ENCODE results near the gene RBM18. TPM values are rescaled to one million over a fixed set of nuclear protein-coding genes. Genes with fewer than 3 reads are reported as not detected.
A peak's percentile ranks its signal among the peaks of the same experiment; 100 is the strongest.

The RBM18 gene
- total and polyA plus RNA-seq, 2 experiments from 2014 or later: 9.3 to 25.5 TPM

- H4K20me1 ChIP-seq (replicated peaks; ENCODE audit: insufficient read depth): no peaks in the 10 kb centered on the region
- H3K27ac ChIP-seq (ENCODE audit: low read depth): no peak overlapping the region
- no peaks in the 10 kb centered on the region for H3K36me3 ChIP-seq (ENCODE audit: insufficient read depth)
- H3F3A ChIP-seq (replicated peaks; ENCODE audit: low read depth): no peaks in the 10 kb centered on the region
- peaks cover 22% of the 10 kb centered on the region for H3K4me1 Mint-ChIP-seq
- H3K79me2 ChIP-seq (replicated peaks; ENCODE audit: insufficient read depth): no peaks in the 10 kb centered on the region
- TF ChIP-seq ZNF462 (CRISPR knock-in tag; IDR thresholded peaks at IDR 0.05): no peak
- TF ChIP-seq CTCF (conservative IDR thresholded peaks at IDR 0.05; ENCODE audit: low read depth in 2 of 2): no peak
- no peak for TF ChIP-seq CREB1 (CRISPR knock-in tag; IDR thresholded peaks at IDR 0.05; ENCODE audit: low read depth)
- no peak for TF ChIP-seq REST (IDR thresholded peaks at IDR 0.05; ENCODE audit: unreplicated experiment)
- no peak for TF ChIP-seq STAT1 (IDR thresholded peaks at IDR 0.05; ENCODE audit: unreplicated experiment)
- TF ChIP-seq ZNF331 (CRISPR knock-in tag; IDR thresholded peaks at IDR 0.05; ENCODE audit: low read depth): no peak
- TF ChIP-seq ETS1 (IDR thresholded peaks at IDR 0.05): no peak
- no peak for TF ChIP-seq JUNB (IDR thresholded peaks at IDR 0.05; ENCODE audit: unreplicated experiment)
- no peak for TF ChIP-seq EZH2 (IDR thresholded peaks at IDR 0.05; ENCODE audit: low read depth, unreplicated experiment)
- TF ChIP-seq NANOG (IDR thresholded peaks at IDR 0.05; ENCODE audit: borderline replicate concordance): no peak
- no peak for TF ChIP-seq POLR2AphosphoS5 (IDR thresholded peaks at IDR 0.05; ENCODE audit: low read depth)
- TF ChIP-seq ZNF114 (CRISPR knock-in tag; IDR thresholded peaks at IDR 0.05): no peak
- TF ChIP-seq EZH2phosphoT487 (IDR thresholded peaks at IDR 0.05; ENCODE audit: unreplicated experiment): no peak
- H3K27me3 ChIP-seq (ENCODE audit: insufficient read depth): no peaks in the 10 kb centered on the region
- H3K27ac Mint-ChIP-seq: no peak overlapping the region
- peaks cover 3% of the 10 kb centered on the region for H3K27me3 Mint-ChIP-seq (ENCODE audit: insufficient read depth, low read depth, poor library complexity)
- H2AFZ ChIP-seq: peak overlapping the region; percentile 74; the same call in 1 of the 2 replicates
- DNase-seq (ENCODE audit: low spot score): no peak
- no peaks in the 10 kb centered on the region for H3K9me3 Mint-ChIP-seq
- H3K4me1 ChIP-seq (ENCODE audit: insufficient read depth): peaks cover 4% of the 10 kb centered on the region; the same call in 1 of the 2 replicates
- H3K36me3 Mint-ChIP-seq (ENCODE audit: low read depth): no peaks in the 10 kb centered on the region; the same call in 2 of the 3 replicates
- ATAC-seq: no peak
- H3K4me3 ChIP-seq: no peak overlapping the region
- no peak overlapping the region for H3K4me2 ChIP-seq
- H3K4me3 Mint-ChIP-seq: no peak overlapping the region
- H3K9me2 ChIP-seq (ENCODE audit: insufficient read depth): no peaks in the 10 kb centered on the region
Observed at GRCh38 chr9:122192914-122193525, 71.6 kb downstream of the RBM18 start.

All from GM23338 (cell line).